CD4-positive, alpha-beta T cell (primary cell): Measurements from ENCODE around the gene CDH20. TPM values are rescaled to one million over a fixed set of nuclear protein-coding genes. Genes with fewer than 3 reads are reported as not detected.
A peak's percentile ranks its signal among the peaks of the same experiment; 100 is the strongest.

Experiments
- ATAC-seq: fragments of 200-7000 bp; cut with Tn5 transposase; one replicate; pipeline ENCODE4 v1.10.0; 2022; ENCODE audit warnings: mild to moderate bottlenecking; ENCODE audit not compliant: poor library complexity
- CTCF ChIA-PET: fragments of 350-600 bp; sonication (Branson Sonifier 250); formaldehyde crosslinking; loops from one replicate; lab custom pipeline; 2021; ENCODE audit warnings: antibody characterized with exemption, inconsistent platforms; lab: Charles Lee
- POLR2A ChIA-PET: fragments of 350-600 bp; sonication (Branson Sonifier 250); formaldehyde crosslinking; loops from one replicate; lab custom pipeline; 2021; ENCODE audit warnings: antibody characterized with exemption, inconsistent platforms; lab: Charles Lee
- DNase-seq, 14 experiments: peaks; one replicate each; pipeline ENCODE4 v3.0.0-alpha.2; 2013 to 2020; ENCODE audit warnings: mixed read lengths in 2 of 14
- H3K27ac ChIP-seq, 2 donors: one replicate each; pipeline versions ENCODE4 v1.5.1 to v1.7.0; 2013; ENCODE audit warnings: low read length in 2 of 2, low read depth in 1 of 2, mild to moderate bottlenecking in 1 of 2
- H3K27me3 ChIP-seq, 2 experiments: 1 replicate in 1 of 2; 2 replicates in 1 of 2; pipeline versions ENCODE4 v1.6.1 to v1.7.0; 2013; ENCODE audit warnings: low read length in 2 of 2, control low read depth in 1 of 2, mild to moderate bottlenecking in 1 of 2, moderate library complexity in 1 of 2; ENCODE audit not compliant: insufficient read depth in 2 of 2, control insufficient read depth in 1 of 2
- H3K36me3 ChIP-seq: one replicate; pipeline ENCODE4 v1.6.1; 2013; ENCODE audit warnings: low read length, control low read depth; ENCODE audit not compliant: insufficient read depth
- H3K4me1 ChIP-seq: one replicate; pipeline ENCODE4 v1.6.1; 2013; ENCODE audit warnings: low read length, control low read depth; ENCODE audit not compliant: insufficient read depth
- H3K4me3 ChIP-seq: one replicate; pipeline ENCODE4 v1.5.1; 2013; ENCODE audit warnings: mild to moderate bottlenecking, low read length, moderate library complexity
- H3K9me3 ChIP-seq, 2 experiments: 1 replicate in 1 of 2; 2 replicates in 1 of 2; pipeline versions ENCODE4 v1.6.1 to v1.7.0; 2013; ENCODE audit warnings: low read length in 2 of 2, mild to moderate bottlenecking in 2 of 2, control low read depth in 1 of 2, moderate library complexity in 1 of 2; ENCODE audit not compliant: control insufficient read depth in 1 of 2, insufficient read depth in 1 of 2
- H3K27ac Mint-ChIP-seq: one replicate; pipeline ENCODE4 v1.8.0; 2020; ENCODE audit warnings: mixed read lengths
- H3K27me3 Mint-ChIP-seq: one replicate; pipeline ENCODE4 v1.8.0; 2021; ENCODE audit warnings: mixed read lengths
- H3K36me3 Mint-ChIP-seq: one replicate; pipeline ENCODE4 v1.8.0; 2021; ENCODE audit warnings: low read depth, mixed read lengths
- H3K4me1 Mint-ChIP-seq: one replicate; pipeline ENCODE4 v1.8.0; 2021; ENCODE audit warnings: low read depth, mixed read lengths
- H3K4me3 Mint-ChIP-seq: one replicate; pipeline ENCODE4 v1.8.0; 2020; ENCODE audit warnings: mild to moderate bottlenecking, mixed read lengths
- H3K9me3 Mint-ChIP-seq: one replicate; pipeline ENCODE4 v1.8.0; 2020; ENCODE audit warnings: mixed read lengths
- CTCF ChIP-seq: fragments of 200-600 bp; IDR thresholded peaks from one replicate; pipeline ENCODE4 v1.8.0; 2022; ENCODE audit warnings: antibody characterized with exemption, mild to moderate bottlenecking
- intact Hi-C, 2 experiments: fragments of 100-400 bp; cut with DNase I in 1 of 2; cut with micrococcal nuclease in 1 of 2; formaldehyde crosslinking; loops; one replicate each; pipeline versions ENCODE4 v1.15.1 to v1.9.0; 2023 to 2025; cut with DNase I, micrococcal nuclease
- total RNA-seq, 174 experiments: library from RNA in 2 of 174; stranded (reverse) in 2 of 174; gene quantifications; one replicate each; pipeline ENCODE4 v1.2.3 and lab custom pipeline; 2021 to 2026

Gene CDH20
- total RNA-seq, 2 experiments from 2014 or later = 0.16 to 0.39 TPM

DNA sequence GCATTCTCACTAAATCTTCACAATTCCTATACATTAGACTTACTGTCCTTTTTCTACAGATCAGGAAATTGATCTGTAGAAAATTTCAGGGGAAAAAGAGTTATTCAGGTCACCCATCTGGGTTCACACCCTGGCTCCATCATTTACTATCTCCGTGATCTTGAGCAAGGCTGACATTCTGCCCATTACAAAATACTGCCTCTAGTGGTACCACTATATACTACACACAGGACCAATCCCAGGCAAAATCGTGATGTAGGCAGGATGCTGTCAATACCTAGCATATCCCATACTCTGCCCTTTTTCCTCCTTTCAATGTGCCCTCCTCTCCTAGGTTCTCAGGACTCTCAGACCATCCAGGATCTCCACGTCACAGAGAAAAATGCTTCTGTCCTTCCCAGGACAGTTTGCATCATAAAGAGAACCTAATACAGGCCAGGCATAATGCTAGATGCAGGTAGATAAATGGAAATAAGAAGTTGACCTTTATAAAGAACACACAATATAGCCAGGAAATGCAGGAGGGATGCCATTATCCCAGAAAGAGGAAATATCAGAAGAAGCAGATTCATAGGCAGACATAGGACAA lies 101.9 kb downstream of the CDH20 start:
- ChIA-PET CTCF (no interaction called here), POLR2A (no interaction called here)
- H3K36me3 Mint-ChIP-seq = no peaks in the 10 kb centered on the region
- Histone ChIP-seq H3K9me3 (no peaks in the 10 kb centered on the region), H3K4me1 (no peaks in the 10 kb centered on the region), H3K36me3 (no peaks in the 10 kb centered on the region), H3K27ac (no peak overlapping the region), H3K27me3 (no peaks in the 10 kb centered on the region), H3K4me3 (no peak overlapping the region)
- no peak for ATAC-seq
- DNase-seq = no peak
- H3K27me3 Mint-ChIP-seq = no peaks in the 10 kb centered on the region
- H3K4me3 Mint-ChIP-seq = no peak overlapping the region
- no peaks in the 10 kb centered on the region for H3K9me3 Mint-ChIP-seq
- H3K4me1 Mint-ChIP-seq = no peaks in the 10 kb centered on the region
- peak; percentile 22 for TF ChIP-seq CTCF
- no peak overlapping the region for H3K27ac Mint-ChIP-seq
- intact Hi-C loops = no loop called here

DNA sequence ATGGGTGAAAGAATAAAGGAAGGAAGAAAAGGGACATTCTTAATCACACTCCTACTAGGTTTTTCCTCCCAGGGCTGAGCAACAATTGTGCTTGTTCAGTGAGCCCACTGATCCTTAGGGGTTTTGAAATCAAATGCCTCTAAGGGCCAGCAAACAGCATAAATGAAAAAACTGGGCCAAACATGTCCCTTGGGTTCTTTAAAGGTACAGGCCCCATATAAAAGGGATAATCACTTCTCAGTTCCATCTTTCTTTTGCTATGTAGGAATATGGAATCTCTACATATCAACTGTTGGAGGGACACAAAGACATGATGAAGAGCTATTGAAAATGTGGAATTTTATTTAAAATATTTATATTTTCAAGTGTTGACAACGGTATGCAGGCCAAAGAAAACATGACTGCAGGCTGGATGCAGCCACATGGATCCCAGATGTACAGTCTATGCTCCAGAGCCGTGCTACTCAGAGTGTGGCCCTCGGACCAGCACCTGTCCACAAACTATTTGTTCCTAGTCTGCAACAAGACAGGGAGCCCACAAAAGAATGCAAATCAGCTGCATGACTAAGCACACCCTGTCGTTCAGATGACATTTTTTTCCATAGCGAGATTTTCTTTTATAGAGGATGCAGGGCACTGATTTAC lies 110.0 kb downstream of the CDH20 start:
- Histone ChIP-seq H3K27me3 (no peaks in the 10 kb centered on the region), H3K9me3 (no peaks in the 10 kb centered on the region), H3K27ac (no peak overlapping the region), H3K36me3 (no peaks in the 10 kb centered on the region), H3K4me1 (no peaks in the 10 kb centered on the region), H3K4me3 (no peak overlapping the region)
- ChIA-PET CTCF (no interaction called here), POLR2A (no interaction called here)
- Mint-ChIP-seq H3K36me3 (no peaks in the 10 kb centered on the region), H3K9me3 (no peaks in the 10 kb centered on the region), H3K4me3 (no peak overlapping the region), H3K4me1 (no peaks in the 10 kb centered on the region), H3K27me3 (peaks cover 11% of the 10 kb centered on the region), H3K27ac (no peak overlapping the region)
- no peak for TF ChIP-seq CTCF
- no peak for DNase-seq
- intact Hi-C loops = no loop called here
- ATAC-seq = no peak

DNA sequence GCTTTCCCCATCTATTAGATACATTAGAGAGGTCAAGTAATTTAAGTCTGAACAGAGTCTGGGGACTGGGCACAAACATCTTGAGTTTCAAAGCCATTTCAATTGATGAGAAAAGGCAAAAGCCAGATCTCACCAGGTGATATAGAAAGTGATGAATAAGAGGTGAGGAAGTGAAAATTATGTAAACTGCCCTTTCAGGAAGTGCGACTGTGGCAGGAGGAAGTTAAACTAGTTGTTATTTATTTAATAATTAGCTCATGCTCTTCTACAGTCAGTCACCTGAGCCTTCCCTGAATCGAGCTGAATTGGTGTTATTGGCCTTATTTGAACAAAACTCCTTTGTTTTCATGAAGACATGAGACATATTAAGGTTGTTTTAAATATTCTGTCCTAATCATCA lies 115.1 kb downstream of the CDH20 start:
- Mint-ChIP-seq H3K4me1 (no peaks in the 10 kb centered on the region), H3K36me3 (no peaks in the 10 kb centered on the region), H3K4me3 (no peak overlapping the region), H3K27ac (no peak overlapping the region), H3K9me3 (no peaks in the 10 kb centered on the region), H3K27me3 (peaks cover 7% of the 10 kb centered on the region)
- ATAC-seq (no peak), DNase-seq (no peak)
- Histone ChIP-seq H3K9me3 (no peaks in the 10 kb centered on the region), H3K4me1 (no peaks in the 10 kb centered on the region), H3K27ac (no peak overlapping the region), H3K36me3 (no peaks in the 10 kb centered on the region), H3K4me3 (no peak overlapping the region), H3K27me3 (no peaks in the 10 kb centered on the region)
- POLR2A ChIA-PET = no interaction called here
- TF ChIP-seq CTCF = no peak
- CTCF ChIA-PET = no interaction called here
- intact Hi-C loops = no loop called here
